Heart left ventricle (tissue), 13 donors: Measurements from ENCODE around the gene LRRC27.

Experiments used
- POLR2A ChIP-seq, 2 donors: fragments of 450-650 bp; IDR thresholded peaks; one replicate each; pipeline ENCODE4 v1.6.1; 2017; ENCODE audit warnings: antibody characterized with exemption in 2 of 2, mild to moderate bottlenecking in 2 of 2, moderate library complexity in 2 of 2
- TF ChIP-seq, protein P1 (sequence below), 12 donors: fragments of 200-600 bp; sonication (generic) in 4 of 12; IDR thresholded peaks; one replicate each; pipeline versions ENCODE4 v1.5.0 to v1.8.0; 2018 to 2022; ENCODE audit warnings: antibody characterized with exemption in 12 of 12, mild to moderate bottlenecking in 5 of 12
- donor health status: ischemic (EF 13 %, LVEDD 7.1; RV severe dilation, severe dysfunction).
- donor health status: DM: no; HTN: yes; CAD: no.
- donor health status: DM: no; HTN: no; CAD: no.
- donor health status: ischemic (EF 25% LVEDD 6.9; RV normal size, moderate dysfunction).
- donor health status: ischemic (EF 25% LVEDD 5.7; RV mildly dilated, moderate dysfunction).
- donor health status: ischemic (EF 35%, LVEDD 5.7; RV mildly dilated, moderate dysfunction).
- donor health status: nonischemic (EF 11% LVEDD 7.7; RV severe dilation, severe dysfunction).
- donor health status: DM: yes; HTN: yes; CAD: no.
- donor health status: PGD.
- donor health status: ischemic (EF 29% LVEDD 5.4; RV normal size, mild dysfunction).
- donor health status: nonischemic (EF 23%, LVEDD 6.1; RV moderate dilation, normal function).

- TF ChIP-seq, protein P1, sequence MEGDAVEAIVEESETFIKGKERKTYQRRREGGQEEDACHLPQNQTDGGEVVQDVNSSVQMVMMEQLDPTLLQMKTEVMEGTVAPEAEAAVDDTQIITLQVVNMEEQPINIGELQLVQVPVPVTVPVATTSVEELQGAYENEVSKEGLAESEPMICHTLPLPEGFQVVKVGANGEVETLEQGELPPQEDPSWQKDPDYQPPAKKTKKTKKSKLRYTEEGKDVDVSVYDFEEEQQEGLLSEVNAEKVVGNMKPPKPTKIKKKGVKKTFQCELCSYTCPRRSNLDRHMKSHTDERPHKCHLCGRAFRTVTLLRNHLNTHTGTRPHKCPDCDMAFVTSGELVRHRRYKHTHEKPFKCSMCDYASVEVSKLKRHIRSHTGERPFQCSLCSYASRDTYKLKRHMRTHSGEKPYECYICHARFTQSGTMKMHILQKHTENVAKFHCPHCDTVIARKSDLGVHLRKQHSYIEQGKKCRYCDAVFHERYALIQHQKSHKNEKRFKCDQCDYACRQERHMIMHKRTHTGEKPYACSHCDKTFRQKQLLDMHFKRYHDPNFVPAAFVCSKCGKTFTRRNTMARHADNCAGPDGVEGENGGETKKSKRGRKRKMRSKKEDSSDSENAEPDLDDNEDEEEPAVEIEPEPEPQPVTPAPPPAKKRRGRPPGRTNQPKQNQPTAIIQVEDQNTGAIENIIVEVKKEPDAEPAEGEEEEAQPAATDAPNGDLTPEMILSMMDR (IDR thresholded peaks at IDR 0.05): no peak
- TF ChIP-seq POLR2A (IDR thresholded peaks at IDR 0.05): no peak
Measured at GRCh38 chr10:132338876-132339275, 6.9 kb downstream of the LRRC27 start.
